GM11168 (cell line): ENCODE data around the gene CASKIN1.

ENCODE experiments used
- in situ Hi-C: fragments of 300-500 bp; cut with MboI; formaldehyde crosslinking; loops from one replicate; pipeline ENCODE4 v1.12.0; 2022; ENCODE audit warnings: low sequenced_read_pairs; ENCODE audit not compliant: unreplicated experiment

The CASKIN1 gene

GRCh38 chr16:2233872-2234812, 37.7 kb upstream of the CASKIN1 start:
- in situ Hi-C loops, result no loop called here

GRCh38 chr16:2233046-2233775, 36.8 kb upstream of the CASKIN1 start:
- in situ Hi-C loops, result no loop called here

GRCh38 chr16:2232094-2232990, 35.9 kb upstream of the CASKIN1 start:
- in situ Hi-C loops, result no loop called here

GRCh38 chr16:2231016-2231931, 34.9 kb upstream of the CASKIN1 start:
- in situ Hi-C loops, result no loop called here

- in situ Hi-C loops, result no loop called here
Measured at GRCh38 chr16:2230376-2230775, 34.0 kb upstream of the CASKIN1 start.

GRCh38 chr16:2229632-2230250, 33.3 kb upstream of the CASKIN1 start:
- in situ Hi-C loops, result no loop called here

GRCh38 chr16:2229091-2229490, 32.7 kb upstream of the CASKIN1 start:
- in situ Hi-C loops, result no loop called here

- in situ Hi-C loops, result no loop called here
Measured at GRCh38 chr16:2228161-2228824, 31.9 kb upstream of the CASKIN1 start.

- in situ Hi-C loops, result no loop called here
Measured at GRCh38 chr16:2226918-2227317, 30.5 kb upstream of the CASKIN1 start.

GRCh38 chr16:2226245-2226793, 29.9 kb upstream of the CASKIN1 start:
- in situ Hi-C loops, result no loop called here

GRCh38 chr16:2223942-2224486, 27.6 kb upstream of the CASKIN1 start:
- in situ Hi-C loops, result no loop called here

GRCh38 chr16:2223221-2223941, 27.0 kb upstream of the CASKIN1 start, which contains the start of gene E4F1:
TSS of gene E4F1 (plus strand) at chr16:2223591. CDS start at chr16:2223614, 23 bp downstream.
- in situ Hi-C loops, result no loop called here

GRCh38 chr16:2216330-2216729, 19.9 kb upstream of the CASKIN1 start:
- in situ Hi-C loops, result no loop called here

- in situ Hi-C loops, result no loop called here
Measured at GRCh38 chr16:2214719-2214968, 18.2 kb upstream of the CASKIN1 start, which contains the start of gene PGP. TSS of gene PGP (minus strand) at chr16:2214840. CDS start at chr16:2214777, 63 bp downstream.

GRCh38 chr16:2213817-2214718, 17.7 kb upstream of the CASKIN1 start:
- in situ Hi-C loops, result no loop called here
